Hypothalamus (tissue), 51 donors: ENCODE data around the gene RPP14.
"Not testable (repeated sequence)": the region's sequence is repeated elsewhere in the genome, so short reads cannot be mapped to it uniquely, and the experiment has no call there.

Source experiments
- DNase-seq, 51 donors: peaks; one replicate each; lab custom pipeline; 2025; lab: John Stamatoyannopoulos, UW

RPP14 gene

GRCh38 chr3:58329922-58330413 lies 23.9 kb downstream of the RPP14 start:
- no peak for DNase-seq

DNA sequence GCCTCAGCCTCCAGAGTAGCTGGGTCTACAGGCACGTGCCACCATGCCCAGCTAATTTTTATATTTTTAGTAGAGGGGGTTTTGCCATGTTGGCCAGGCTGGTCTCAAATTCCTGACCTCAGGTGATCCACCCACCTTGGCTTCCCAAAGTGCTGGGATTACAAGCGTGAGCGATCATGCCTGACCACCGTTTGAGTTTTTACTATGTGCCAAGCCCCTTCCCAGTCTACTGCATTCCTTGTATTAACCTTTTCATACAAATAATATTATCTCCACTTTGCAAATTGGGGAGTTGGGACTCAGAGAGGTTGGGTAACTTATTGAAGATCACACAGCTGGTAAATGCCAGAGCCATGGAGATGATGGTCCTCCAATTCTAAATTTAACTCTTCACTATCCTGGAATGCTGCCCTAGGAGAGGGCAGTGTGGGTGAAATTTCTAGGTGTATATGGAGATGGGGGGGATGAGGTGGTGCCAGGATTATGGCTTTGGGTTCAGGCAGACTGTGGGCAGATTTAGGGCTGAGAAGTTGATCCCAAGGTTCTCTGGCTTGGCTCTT lies 25.6 kb downstream of the RPP14 start:
- no peak for DNase-seq

GRCh38 chr3:58332575-58333188 lies 26.6 kb downstream of the RPP14 start, which contains the start of gene PXK:
Gene PXK (plus strand): TSS chr3:58332892. CDS start chr3:58332989, 97 bp downstream.
- peak; percentile 7 to 92 (median 74) for DNase-seq

DNA sequence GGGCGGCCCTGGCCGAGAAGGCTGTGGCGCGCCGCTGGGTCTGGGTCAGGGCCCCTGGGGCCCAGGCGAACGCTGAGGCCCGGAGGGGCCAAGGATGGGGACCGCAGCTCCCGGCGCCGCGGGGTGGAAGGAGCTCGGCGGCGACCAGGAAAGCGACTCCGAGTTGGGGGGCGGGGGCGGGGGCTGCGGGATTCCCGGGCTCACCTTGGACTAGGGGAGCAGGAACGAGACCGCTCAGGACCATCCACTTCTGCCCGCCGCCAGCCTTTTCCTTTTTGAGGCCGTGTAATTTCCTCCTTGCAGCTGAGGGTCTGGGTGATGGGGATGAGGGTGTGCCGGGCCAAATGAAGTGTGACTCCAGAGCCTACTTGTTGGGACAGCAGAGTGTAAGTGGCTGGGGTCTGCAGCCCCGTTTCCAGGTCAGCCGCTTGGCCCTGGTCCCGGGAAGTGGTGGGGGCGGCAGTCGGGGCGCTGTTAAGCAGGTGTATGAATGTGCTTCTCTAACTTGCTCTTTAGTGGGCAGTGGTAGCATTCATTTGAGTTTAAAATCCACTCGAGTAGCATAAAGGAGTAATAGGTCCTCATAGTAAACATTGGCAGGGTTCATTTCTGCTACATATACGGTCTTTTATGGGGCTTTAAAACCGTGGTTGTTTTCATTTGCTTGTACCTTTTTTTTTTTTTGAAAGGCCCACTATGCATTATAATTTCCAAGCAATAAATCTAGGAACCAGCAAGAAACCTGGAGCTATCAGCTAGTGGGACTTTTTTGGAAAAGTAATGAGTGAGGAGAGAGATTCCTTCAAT lies 27.4 kb downstream of the RPP14 start:
- DNase-seq: peak in 28 of 51 donors; percentile 7 to 61 (median 32)

DNA sequence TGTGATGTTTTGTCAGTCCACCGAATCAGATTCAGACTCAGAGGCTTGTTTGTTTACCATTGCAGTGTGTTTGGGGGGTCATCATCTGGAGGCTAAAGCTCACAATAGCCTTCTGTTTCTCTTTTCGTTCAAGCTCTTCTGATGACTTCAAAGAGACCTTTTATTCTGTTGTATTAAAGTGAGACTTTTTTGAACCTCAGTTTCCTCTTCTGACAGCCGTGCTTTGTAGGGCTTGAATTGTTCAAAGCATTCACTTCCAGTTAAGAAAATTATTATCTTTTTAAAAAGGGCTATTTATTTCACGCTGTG lies 27.9 kb downstream of the RPP14 start:
- peak in 9 of 51 donors; percentile 5 to 77 (median 25) for DNase-seq

GRCh38 chr3:58334506-58334884 lies 28.4 kb downstream of the RPP14 start:
- no peak for DNase-seq

- no peak for DNase-seq
Observed at GRCh38 chr3:58335652-58335947, 29.6 kb downstream of the RPP14 start.

DNA sequence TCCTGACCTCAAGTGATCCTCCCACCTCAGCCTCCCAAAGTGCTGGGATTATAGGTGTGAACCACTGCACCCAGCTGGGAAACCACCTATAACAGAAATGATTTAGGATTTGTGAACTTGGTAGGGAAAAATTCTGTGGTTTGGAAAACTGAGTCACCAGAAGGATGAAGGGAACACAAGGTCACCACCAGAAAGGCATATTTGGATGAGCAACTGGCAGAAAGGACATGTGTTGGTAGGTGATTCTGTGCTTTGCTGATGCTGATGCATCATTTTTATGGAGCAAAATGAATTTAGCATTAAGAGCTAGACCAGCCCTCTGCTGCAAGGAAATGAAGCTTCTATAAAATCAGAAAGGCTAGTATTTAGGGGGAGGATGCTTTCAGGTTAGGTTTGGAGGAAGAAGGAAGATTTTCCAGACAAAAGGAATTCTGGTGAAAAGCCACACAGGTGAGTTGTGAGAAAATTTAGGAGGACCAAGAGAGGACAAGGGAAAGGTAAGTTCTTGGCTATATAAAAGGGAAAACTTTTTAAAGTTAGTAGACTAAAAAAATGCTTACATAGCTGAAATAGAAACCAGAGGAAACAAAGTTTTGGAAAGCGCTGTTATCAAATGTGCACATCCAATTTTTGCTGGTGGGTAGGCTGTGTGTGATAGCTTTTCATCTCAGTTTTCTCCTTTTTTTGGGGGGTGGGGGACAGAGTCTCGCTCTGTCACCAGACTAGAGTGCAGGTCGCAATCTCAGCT lies 30.3 kb downstream of the RPP14 start:
- DNase-seq: no peak

GRCh38 chr3:58337190-58337589 lies 31.1 kb downstream of the RPP14 start:
- no peak for DNase-seq

DNA sequence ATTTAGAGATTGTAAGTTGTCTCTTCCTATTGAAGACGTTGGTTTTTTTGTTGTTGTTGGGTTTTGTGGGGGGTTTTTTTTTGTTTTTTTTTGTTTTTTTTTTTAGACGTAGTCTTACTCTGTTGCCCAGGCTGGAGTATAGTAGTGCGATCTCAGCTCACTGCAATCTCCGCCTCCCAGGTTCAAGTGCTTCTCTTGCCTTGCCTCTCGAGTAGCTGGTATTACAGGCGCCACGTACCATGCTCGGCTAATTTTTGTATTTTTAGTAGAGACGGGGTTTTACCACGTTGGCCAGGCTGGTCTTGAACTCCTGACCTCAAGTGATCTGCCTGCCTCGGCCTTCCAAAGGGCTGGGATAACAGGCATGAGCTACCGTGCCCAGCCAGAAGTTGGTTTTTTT lies 33.1 kb downstream of the RPP14 start:
- not testable (repeated sequence) for DNase-seq

GRCh38 chr3:58340594-58341244 lies 34.7 kb downstream of the RPP14 start:
- no peak for DNase-seq

DNA sequence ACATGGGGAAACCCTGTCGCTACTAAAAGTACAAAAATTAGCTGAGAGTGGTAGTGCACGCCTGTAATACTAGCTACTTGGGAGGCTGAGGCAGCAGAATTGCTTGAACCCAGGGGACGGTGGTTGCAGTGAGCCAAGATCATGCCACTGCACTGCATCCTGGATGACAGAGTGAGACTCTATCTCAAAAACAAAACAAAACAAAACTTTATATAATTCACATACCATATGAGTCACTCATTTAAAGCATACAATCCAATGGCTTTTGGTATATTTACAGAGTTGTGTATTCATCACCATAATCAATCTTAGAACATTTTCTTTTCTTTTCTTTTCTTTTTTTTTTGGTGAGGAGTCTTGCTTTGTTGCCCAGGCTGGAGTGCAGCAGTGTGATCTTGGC lies 35.3 kb downstream of the RPP14 start:
- no peak for DNase-seq

DNA sequence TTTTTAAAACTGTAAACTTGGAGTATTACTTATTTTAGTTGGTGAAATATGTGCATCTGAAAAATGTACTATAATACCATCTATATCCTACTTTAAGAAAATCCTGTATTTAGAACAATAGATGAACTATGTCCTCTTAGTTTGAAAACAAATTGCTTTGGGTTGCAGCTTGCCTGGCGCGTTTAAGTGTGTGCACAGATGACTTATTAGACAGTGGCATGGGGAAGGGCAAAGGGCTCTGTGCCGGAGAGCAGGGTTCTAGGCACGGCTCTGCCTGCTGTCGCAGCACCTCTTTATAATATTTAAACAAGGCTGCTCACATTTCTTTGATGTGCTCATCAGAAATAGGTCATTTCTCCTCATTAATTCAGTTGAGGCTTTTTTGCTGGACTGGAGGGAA lies 36.6 kb downstream of the RPP14 start:
- peak in 9 of 51 donors; percentile 5 to 32 (median 20) for DNase-seq

- no peak for DNase-seq
Observed at GRCh38 chr3:58345457-58345856, 39.4 kb downstream of the RPP14 start.

DNA sequence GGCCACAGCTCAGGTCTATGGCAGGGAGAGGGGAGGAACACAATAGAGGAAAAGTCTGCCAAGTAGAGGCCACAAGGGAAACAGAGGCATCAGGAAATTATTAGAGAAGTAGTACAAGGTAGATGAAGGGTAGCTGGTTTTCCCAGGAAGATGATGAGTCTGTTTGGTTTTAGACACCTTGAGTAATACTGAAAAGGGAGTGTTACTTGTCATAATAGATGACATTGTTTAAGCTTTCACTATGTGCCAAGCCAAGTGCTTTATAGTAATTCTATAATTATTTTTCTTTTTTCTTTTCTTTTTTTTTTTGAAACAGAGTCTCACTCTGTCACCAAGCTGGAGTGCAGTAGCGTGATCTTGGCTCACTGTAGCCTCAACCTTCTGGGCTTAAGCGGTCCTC lies 40.3 kb downstream of the RPP14 start:
- no peak for DNase-seq

DNA sequence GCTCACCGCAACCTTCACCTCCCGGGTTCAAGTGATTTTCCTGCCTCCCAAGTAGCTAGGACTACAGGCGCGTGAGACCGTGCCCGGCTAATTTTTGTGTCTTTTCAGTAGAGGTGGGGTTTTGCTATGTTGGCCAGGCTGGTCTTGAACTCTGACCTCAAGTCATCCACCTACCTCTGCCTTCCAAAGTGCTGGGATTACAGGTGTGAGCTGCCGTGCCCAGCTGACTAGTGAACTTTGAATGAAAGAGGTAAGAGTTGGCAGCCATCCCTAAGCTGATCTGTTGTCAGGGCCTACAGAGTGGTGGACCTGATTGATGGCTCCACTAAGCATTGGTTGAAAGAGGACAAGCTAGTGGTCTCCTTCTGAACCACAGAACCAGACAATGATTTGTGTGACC lies 41.9 kb downstream of the RPP14 start:
- no peak for DNase-seq

GRCh38 chr3:58349792-58350626 lies 44.0 kb downstream of the RPP14 start:
- DNase-seq: no peak

DNA sequence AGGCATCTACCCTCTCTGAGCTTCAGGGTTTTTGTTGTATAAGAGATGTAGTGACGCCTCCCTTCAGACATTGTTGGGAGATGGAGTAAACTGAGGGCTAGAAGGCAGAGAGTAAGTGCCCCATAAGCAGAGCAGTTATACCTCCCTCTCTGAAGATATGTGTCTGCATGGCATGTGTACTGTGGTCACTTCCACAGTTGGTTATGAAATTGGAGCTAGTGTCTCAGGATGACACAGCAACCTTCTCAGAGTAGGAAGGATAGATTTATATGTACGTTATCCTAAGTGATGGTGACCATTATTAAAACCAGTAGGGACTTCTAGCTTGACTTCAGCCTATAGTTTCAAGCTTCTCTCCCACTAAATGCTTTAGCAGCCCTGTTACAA lies 44.6 kb downstream of the RPP14 start:
- no peak for DNase-seq

GRCh38 chr3:58351920-58352319 lies 45.9 kb downstream of the RPP14 start:
- peak in 1 of 51 donors; percentile 17 for DNase-seq

DNA sequence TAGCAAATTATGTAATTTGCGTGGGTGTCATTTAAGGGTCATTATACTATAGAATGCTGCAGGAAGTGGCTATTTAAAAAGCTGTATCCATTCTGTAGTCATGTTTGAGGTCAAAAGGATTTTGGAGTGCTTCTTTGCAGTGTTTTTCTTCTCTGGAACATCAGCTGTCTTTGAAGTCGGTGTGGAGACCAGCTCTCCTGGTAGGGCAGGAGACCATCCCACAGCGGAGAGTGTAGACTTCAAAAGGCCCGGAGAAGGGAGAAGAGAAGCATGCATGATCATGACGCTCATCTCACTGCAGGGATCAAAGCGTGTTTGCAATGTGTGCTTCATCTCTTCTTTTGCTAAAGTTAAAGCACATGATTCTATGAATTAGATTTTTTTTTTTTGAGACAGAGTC lies 46.6 kb downstream of the RPP14 start:
- no peak for DNase-seq
